ENCODE measurements around the gene EHD2.

DNA sequence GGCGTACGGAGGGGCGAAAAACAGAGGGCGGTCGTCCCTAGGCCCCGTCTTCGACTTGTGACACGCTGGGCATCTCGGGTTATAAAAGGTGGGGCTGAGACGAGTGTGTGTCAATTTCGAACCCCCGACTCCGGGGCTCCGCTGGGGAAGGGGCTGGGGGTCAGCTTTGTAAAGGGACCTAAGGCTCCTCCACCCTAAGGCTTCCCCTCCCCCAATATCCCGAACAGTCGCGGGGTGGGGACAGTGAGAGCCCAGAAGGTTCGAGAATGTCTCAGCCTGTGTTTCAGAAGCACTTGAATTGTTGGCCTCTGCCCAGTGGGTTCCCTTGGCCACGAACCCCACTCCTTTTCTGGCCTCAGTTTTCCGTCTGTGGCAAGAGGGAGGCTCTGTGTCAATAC is 65.7 kb downstream of the EHD2 start:
- no peak for TF ChIP-seq ZNF274 (IDR thresholded peaks at IDR 0.05; ENCODE audit: low read depth, low read length)
- TF ChIP-seq SUZ12 (IDR thresholded peaks at IDR 0.05; ENCODE audit: extremely low read depth, insufficient read depth, insufficient read length): no peak
- TF ChIP-seq YY1 (IDR thresholded peaks at IDR 0.05; ENCODE audit: insufficient read depth, insufficient read length): no peak
